GF-D8 (cell line): ENCODE results near the gene ADD1.

ENCODE experiments used
- DNase-seq: peaks from one replicate; lab custom pipeline; 2025; lab: John Stamatoyannopoulos, UW

The ADD1 gene, protein sequence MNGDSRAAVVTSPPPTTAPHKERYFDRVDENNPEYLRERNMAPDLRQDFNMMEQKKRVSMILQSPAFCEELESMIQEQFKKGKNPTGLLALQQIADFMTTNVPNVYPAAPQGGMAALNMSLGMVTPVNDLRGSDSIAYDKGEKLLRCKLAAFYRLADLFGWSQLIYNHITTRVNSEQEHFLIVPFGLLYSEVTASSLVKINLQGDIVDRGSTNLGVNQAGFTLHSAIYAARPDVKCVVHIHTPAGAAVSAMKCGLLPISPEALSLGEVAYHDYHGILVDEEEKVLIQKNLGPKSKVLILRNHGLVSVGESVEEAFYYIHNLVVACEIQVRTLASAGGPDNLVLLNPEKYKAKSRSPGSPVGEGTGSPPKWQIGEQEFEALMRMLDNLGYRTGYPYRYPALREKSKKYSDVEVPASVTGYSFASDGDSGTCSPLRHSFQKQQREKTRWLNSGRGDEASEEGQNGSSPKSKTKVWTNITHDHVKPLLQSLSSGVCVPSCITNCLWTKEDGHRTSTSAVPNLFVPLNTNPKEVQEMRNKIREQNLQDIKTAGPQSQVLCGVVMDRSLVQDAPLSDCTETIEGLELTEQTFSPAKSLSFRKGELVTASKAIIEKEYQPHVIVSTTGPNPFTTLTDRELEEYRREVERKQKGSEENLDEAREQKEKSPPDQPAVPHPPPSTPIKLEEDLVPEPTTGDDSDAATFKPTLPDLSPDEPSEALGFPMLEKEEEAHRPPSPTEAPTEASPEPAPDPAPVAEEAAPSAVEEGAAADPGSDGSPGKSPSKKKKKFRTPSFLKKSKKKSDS

DNA sequence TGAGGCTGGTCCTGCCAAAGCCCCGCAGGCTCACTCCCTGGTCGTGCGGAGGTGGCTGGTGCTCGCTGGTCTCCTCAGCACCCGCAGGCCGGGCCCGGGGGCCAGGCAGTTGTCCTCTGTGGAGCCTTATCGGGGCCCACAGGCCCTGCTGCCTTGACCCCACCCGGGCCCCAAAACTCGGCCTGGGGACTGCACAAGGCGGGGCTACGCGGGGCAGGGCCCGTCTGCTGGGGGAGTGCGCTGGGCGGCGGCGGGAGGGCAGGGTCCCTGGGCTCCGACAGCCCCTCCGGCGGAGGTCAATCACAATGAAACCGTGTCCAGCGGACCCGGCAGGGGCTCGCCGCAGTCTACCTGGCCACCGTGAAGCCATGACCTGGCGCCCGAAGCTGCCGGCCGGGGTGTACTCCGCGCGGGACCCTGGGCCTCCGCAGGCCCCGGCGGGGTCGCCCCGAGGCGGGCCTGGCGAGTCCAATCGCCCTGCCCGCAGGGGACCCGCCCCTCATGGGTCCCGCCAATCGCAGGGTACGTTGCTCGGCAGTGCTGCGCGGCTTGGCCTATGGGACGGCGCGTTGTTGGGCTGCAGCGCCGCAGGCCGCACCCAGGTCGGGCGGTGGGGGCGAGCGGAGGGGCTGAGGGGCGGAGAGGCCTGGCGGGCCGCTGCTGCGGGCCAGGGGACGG lies at the start of gene ADD1:
TSS of gene ADD1 (plus strand) at position 582 of the 678 bp plus-strand sequence. CDS start 32,072 bp downstream, outside the sequence.
- peak; percentile 66 for DNase-seq

DNA sequence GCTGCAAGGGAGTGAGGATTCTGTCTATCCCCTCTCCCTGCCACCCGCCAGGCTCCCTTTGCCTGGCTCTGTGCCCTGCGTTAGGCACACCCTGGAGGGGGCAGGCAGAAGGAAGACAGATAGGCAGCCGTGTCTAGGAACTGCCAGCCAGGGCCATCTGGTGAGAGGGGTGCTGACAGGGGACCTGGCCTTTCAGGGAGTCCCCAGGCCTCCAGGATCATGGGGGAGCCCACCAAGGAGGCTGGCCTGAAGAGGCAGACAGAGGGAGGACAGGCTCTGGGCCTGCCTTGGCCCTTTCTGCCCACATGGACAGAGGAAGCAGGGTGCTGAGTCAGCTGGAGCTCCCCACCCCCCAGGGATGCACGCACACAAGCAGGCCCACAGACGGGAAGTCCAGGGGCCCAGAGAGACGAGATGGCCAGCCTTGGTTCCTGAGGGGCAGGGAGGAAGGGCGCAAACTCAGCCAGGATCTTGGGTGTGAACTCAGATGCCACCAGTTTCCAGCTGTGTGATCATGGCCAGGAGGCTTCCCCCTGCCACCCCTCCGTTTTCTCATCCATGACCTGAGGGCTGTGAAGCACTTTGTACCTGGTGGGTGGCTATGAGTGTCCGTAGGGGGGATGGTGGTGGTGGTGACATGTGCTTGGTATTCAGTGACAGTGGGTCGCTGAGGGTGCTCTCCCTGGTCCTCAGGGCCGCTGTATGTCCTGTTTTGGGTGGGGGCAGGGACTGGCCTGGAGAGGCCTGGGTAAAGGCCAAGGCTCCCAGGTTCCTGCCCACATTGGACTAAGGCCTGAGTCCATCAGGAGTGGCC lies 49.0 kb upstream of the ADD1 start:
- no peak for DNase-seq

DNA sequence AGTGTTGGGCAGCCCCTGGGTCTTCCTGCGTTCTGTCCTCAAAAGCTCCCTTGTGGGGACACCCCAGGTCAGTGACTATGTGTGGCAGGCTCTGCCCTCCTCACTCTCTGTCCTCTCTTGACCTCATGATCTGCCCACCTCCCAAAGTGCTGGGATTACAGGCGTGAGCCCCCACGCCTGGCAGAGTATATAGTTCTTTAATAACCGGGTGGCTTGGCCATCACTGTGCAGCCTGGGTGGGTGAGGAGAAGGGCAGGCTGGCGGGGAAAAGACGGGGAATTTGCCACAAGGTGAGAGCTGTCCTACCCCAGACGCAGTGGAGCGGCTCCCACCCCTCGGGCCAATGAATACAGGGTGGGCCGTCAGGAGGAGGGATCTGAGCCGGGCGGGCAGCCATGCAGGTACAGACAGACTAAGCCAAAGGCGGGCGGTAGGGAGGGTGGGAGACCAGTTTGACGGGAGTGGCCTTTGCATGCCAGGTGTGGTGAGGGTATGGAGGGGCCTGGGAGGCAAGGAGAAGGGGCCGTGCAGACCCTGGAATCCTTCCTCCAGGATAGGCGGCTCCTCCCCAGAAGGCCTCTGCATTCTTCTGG lies 48.2 kb upstream of the ADD1 start:
- no peak for DNase-seq

DNA sequence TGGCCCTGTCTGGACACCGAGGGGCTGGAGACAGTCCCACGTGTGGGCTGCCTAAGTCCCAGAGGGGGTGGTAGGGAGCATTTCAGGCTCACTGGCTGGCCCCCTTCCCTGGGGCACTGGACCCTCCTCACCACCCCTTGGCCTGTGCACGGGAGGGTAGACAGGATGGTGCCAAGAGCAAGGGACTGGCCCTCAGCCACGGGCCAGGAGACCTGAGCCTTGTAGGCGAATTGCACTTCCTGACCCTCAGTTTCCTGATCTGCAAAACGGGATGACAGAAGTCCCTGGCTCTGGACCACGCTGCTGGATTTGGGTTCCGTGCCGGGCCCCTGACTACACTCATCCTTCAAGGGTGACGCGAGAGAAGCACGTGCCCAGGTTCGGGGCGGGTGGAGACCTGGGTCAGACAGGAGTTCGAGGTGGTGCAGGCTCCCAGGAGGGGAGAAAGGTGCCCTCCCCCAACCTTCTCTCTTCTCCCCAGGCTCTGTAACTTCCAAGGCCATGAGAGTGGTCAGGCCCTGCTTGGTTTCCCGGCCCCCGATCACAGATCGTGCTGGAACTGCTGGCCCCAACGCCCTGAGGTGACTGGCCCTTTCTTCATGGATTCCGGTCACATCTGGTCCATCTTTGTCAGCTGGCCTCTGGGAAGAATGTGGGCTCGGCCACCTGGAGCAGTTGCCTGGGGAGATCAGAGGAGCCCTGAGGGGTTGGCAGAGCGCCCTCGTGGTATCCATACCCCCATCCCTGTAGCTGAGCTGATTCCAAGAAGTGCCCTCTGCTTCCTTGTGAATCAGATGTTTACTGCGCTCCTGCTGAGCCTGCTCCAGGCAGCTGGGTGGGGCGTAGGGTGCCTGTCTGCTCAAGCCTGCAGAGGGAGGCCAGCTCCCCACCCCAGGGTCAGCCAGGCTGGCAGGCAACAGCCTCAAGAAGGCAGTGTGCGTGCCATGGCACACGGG lies 47.5 kb upstream of the ADD1 start:
- DNase-seq: peak; percentile 12

DNA sequence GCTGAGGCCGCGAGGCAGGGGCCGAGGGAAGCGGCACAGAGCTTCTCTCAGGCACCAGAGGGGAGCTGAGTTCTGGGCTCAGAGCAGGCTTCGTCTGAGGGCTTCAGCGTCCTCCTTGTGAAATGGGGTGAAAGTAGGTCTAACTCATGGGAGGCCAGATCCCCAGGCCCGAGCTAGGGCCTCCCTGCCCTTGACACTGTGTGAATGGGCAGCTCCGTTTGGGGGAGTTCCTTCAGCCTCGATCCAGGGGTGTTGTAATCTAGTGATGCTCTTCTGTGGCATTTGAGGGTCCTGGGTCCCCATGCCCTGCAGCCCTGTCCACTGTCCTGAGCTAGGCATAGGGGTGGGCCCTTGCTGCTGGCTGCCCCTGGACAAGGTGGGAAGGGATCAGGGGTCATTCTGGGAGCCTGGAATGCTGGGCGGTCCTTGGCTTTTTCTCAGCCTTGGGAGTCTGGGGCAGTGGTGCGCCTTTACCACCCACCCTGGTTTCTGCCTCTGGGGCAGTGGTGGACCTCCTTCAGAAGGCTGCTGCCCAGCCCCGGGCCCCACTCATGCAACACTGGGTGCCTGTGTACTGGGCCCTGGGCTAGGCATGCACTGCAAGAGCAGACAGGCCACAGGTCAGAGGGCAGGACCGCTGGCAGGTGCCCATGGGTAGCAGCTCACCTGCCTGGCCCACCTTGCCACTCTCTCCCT lies 46.6 kb upstream of the ADD1 start:
- DNase-seq: no peak

DNA sequence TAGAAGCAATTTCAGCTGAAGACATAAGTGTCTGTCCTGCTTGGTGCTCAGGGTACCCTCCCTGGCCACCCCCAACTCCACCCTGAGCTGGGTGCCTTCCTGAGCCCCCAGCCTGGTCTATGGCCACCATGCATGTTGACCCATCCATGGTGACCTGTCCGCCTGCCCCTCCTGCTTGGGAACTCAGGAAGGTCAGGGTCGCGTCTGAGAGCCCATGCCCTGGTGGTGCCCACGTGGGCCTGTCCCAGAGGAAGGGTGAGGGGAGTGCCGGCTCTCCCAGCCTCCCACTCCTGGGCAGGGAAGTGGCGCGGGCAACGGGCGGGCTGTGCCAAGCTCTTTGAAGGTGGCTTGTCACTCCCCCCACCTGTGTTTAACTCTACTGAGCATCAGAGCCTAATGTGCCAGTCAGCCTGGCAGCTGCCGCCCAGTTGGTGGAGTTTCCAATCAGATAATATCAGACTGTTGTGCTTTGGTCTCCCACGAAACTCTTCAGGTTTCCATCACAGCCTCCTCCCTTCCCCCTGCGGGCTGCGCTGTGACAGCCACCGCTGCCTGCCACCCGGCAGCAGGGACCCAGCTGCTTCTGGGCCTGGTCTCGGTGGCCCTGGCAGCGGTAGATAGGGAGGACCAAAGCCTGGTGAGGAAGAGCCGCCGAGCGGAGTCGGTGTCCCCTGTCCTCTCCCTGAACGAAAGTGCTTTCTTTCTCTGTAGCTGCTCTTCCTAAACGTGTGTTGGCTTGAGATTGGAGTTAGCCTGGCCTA lies 45.9 kb upstream of the ADD1 start:
- DNase-seq: peak; percentile 59

DNA sequence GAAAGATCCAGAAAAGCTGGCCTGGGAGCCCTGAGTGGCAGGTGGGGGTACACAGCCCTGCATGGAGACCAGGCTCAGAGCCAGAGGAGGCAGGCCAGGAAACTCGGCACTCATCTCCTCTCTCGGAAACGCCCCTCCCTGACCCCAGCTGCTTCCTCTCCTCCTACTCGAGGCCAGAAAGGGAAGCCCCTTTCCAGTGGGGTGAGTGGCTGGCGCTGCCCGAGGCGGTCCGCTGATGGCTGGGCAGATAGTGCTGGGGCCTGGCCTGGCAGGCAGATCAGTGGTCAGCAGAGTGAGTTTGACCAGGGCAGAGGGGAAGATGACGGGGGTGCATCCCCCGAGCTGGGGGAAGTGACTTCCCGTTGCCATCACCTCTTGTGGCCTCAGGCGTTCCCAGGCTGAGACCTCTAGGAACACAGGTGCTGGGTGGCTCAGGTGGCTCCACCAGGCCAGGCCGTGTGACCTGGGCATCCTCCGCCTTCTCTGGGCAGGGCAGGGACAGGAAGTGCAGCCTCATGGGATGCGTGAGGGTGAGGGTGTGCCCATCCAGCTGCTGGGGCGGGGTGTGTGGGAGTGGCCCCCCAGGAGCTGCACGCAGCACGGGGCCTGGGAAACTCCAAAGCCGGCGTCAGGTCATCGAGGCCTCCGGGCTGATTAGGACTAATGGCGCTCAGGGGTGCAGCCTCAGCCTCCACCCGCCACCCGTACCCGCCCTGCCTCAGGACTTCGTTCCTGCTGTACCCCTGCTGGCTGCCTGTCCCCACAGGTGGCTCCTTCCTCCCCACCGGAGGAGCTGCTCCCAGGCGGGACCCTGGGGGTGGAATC lies 45.0 kb upstream of the ADD1 start:
- peak; percentile 62 for DNase-seq

DNA sequence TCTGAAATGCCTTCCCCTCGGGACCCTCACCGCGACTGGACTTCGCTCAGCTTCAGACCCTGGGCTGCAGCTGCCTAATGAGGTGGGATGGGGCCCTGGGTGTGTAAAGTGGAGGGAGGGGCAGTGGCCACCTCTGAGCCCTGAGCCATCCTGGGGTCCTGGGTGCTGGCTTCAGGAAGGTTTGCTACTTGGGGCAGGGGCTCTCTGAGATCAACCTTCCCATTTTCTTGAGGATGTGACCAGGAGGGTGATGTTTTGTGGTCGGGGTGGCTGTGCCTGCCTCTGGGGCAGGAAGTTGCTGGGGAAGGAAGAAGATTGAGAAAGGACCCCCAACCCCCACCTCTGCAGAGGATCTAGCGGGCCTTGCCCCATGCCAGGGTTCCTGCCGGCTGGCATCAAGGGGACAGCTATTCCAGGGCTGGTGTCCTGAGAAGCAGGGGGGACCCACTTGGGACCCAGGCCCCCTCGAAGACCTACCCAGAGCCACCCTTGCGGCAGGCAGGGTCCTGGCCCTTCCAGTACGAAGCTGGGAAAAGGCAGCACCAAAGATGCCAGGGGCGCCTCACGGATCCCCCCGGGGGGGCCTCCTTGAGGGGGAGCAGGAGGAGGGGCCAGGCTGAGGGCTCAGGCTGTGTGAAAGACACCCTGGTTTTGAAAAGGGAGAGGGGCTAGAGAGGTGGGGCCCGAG lies 44.3 kb upstream of the ADD1 start:
- DNase-seq: peak; percentile 56

DNA sequence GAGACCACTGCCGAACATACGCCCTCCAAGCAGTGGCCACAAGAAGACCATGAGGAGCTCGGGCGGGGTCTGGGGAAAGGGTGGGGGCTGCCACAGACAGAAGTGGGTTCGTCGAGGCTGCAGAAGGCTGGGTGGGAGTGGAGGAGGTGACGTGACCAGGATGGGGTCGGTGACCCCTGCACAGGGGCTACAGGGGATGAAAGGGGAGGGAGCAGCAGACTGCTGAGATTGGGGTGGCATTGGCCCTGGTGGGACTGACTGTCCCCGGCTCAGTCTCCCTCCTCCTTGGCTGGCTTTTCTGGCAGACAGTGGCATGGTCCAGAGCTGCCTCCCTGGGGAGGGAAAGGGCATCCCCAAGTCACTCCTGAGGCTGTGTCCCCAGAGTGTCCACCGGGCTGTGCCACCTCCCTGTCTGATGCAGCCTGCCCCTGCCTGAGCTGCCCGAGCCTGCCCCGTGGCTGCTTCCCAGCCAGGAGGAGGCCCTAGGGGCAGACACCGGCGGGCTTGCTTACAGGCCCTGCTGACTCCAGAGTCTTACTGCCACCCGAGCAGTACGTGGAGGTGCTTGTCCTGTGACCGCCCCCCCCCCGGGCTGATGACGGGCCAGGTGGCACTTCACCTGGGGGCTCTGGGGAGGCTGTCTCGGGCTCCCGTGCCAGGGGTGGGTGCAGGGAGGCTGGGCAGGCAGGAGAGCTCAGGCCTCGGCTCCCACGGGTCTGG lies 43.5 kb upstream of the ADD1 start:
- DNase-seq: peak; percentile 18

DNA sequence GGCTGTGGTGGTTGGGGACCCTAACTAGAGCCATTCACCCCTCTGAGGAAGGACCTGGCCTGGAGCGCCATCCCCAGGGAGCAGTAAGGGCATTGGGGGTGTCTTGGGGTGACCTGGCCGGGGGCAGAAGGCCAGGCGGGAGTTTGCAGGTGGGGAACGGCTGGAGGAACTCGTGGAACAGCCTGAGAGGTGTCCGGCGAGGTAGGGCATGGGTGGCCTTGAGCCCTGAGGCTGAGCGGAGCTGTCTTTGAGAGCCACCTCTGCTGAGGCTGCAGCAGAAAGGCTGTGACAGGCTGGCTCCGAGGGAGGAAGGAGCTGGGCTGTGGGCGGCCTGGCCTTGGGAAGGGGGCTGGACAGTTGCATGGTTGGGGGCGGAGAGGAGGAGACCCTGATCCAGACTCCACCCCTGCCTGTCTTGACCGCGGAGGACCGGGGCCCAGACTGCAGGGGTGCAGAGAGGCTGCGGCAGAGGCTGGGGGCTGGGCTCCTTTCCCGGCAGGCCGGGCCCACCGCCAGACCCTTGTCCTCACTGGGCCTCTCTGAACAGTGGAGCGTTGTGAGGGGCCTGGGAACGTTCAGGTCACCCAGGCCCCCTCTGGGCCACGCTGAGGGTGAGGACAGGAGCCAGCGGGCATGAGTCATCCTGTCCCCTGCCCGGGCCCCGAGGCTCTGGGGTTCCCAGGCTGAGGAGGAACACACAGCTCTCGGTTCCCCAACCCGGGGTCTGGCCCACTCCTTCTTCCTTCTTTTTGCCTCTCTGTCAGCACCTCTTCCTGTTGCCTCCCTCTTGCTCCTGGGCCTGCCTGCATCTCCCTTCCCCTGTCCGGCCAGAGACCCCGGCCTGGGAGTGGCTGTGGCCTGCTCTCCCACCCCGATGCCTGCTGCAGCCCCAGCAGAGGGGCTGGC lies 42.7 kb upstream of the ADD1 start:
- peak; percentile 65 for DNase-seq

DNA sequence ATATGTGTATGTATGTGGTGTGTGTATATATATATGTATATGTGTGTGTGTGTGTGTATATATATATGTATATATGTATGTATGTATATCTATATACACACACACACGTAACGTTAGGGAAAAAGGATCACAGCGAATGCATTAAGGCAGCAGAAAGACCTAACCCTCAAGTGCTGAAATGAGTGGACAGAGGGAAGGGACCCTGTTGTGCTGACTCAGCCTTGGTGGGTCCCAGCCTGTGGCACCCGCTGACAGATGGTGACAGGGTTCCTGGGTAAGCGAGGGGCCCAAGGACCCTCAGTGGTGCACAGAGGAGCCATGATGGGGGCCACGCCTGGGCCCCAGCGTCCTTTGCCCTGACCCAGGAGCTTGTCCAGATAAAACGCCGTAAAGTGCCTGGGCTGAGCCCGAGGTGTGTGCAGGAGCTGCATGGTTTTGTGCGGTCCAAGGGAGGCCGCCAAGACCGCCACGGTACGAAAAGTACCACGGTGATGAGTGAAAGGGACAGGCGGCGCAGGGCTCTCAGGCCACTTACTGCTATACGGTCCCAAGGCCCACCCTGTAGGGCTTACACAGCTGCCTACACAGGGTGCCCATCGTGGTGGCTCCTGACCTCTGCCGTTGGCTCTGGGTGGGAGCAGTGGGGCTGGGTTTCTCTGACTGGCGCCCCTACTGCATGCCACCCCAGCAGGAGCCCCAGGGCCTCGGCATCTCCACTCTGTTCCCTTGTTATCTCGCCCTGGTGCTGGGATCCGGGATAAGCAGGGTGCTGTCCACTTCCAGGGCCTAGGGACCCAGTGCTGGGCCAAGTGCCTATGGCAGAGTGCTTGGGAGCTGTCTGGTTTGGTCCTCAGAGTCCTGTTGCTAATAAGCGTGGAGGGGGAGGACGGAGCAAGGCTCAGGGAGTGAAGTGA lies 40.8 kb upstream of the ADD1 start:
- DNase-seq: no peak

DNA sequence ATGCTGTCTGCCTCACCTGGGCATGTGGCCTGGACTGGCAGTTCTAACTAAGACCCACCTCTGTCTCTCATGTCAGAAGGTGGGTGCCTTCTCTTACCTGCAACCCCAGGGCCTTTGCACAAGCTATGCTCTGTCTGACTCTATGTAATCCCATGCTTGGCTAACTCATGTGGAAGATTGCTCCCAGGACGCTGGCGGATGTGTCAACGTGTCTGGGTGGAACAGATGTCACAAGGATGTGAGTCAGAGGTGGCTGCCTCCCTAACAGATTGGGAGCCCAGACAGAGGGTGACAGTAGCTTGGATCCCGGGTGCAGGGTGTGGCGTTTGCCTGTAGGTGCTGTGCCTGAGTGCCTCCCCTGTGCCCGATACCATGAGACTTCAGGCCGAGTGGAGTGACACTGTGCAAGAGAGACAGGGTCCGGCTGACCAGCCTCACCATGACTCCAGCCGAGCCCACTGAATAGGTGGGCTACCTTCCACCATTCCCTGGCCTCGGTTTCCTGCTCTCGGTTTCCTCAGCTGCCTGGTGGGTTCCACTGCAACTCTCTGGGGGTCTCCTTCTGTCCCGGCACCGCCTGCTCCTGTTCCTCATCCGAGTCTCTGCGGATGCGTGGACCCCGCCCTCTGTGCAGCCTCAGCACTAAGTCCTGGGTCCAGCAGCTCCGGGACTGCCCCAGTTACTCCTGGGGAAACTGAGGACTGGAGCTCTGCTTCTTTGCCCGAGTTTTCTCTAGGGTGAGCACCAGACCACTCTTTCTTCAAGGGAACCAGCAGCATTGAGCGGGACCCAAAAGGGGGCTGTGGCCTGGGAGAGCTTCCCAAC lies 39.8 kb upstream of the ADD1 start:
- no peak for DNase-seq

DNA sequence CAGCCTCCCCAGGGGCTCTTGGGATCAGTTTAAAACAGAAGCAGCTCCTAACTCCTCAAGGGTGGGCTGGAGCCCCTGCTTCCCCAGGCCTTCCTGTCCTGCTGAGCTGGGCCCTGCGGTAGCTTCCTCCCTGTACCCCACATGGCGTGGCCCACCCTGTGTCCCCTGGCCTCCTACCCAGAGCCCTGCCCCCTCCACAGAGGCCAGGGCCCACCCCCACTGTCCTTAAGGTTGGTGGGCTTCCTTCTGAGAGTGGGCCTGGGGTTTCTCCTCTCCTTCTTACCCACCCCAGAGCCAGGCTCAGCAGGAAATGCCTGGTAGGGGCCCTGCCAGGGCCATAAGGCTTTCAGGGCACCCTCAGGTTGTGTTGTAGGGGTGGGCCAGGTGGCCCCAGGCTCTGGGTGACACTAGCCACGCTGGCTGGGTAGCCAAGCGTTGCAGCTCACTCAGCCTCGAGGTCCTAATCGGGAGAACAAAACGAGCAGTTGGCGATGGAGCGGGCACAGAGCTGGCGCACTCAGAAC lies 39.1 kb upstream of the ADD1 start:
- DNase-seq: no peak
